Activated CD8-positive, alpha-beta T cell treated with anti-CD3 and anti-CD28 coated beads for 36 hours (primary cell): ENCODE data around the gene KCNAB1. TPM values are rescaled to one million over a fixed set of nuclear protein-coding genes. Genes with fewer than 3 reads are reported as not detected.
"Not testable (repeated sequence)": the region's sequence is repeated elsewhere in the genome, so short reads cannot be mapped to it uniquely, and the experiment has no call there.

Source experiments
- ATAC-seq: fragments of 200-7000 bp; cut with Tn5 transposase; one replicate; pipeline ENCODE4 v1.10.0; 2021; ENCODE audit warnings: mild to moderate bottlenecking, moderate library complexity
- CTCF ChIA-PET: fragments of 350-600 bp; sonication (Branson Sonifier 250); formaldehyde crosslinking; loops from one replicate; lab custom pipeline; 2021; ENCODE audit warnings: antibody characterized with exemption; lab: Charles Lee
- POLR2A ChIA-PET: fragments of 350-600 bp; sonication (Branson Sonifier 250); formaldehyde crosslinking; loops from one replicate; lab custom pipeline; 2021; ENCODE audit warnings: antibody characterized with exemption; lab: Charles Lee
- DNase-seq: peaks from one replicate; pipeline ENCODE4 v3.0.0-alpha.2; 2020
- H3K27ac Mint-ChIP-seq: one replicate; pipeline ENCODE4 v1.8.0; 2021; ENCODE audit warnings: mild to moderate bottlenecking, mixed read lengths
- H3K27me3 Mint-ChIP-seq: one replicate; pipeline ENCODE4 v1.8.0; 2021; ENCODE audit warnings: mixed read lengths
- H3K36me3 Mint-ChIP-seq: one replicate; pipeline ENCODE4 v1.8.0; 2021; ENCODE audit warnings: low read depth, mixed read lengths
- H3K4me1 Mint-ChIP-seq: one replicate; pipeline ENCODE4 v1.8.0; 2021; ENCODE audit warnings: low read depth, mixed read lengths
- H3K4me3 Mint-ChIP-seq: one replicate; pipeline ENCODE4 v1.8.0; 2021; ENCODE audit warnings: mild to moderate bottlenecking, moderate library complexity, mixed read lengths
- H3K9me3 Mint-ChIP-seq: one replicate; pipeline ENCODE4 v1.8.0; 2021; ENCODE audit warnings: mixed read lengths
- CTCF ChIP-seq: fragments of 200-600 bp; IDR thresholded peaks from one replicate; pipeline ENCODE4 v1.8.0; 2022; ENCODE audit warnings: antibody characterized with exemption, mild to moderate bottlenecking
- intact Hi-C: fragments of 100-400 bp; cut with micrococcal nuclease; formaldehyde crosslinking; loops from one replicate; pipeline ENCODE4 v1.10.0; 2022
- total RNA-seq, 2 experiments: library from RNA; stranded (reverse); gene quantifications; one replicate each; pipeline ENCODE4 v1.2.3, GENCODE V29; 2021

The KCNAB1 gene
- total RNA-seq = not detected

- ATAC-seq (no peak), DNase-seq (no peak)
- ChIA-PET POLR2A (interaction anchor here (0.7 kb wide), 1 partner anchor 315 kb away, joined by 3 read pairs; the partner anchor contains the start of gene C3orf33), CTCF (interaction anchor here (2.0 kb wide), 1 partner anchor 77 kb away, joined by 7 read pairs; no protein-coding TSS in a partner anchor)
- TF ChIP-seq CTCF = no peak
- Mint-ChIP-seq H3K36me3 (no peaks in the 10 kb centered on the region), H3K9me3 (no peaks in the 10 kb centered on the region), H3K4me3 (no peak within 1 kb of the TSS), H3K27ac (no peak within 1 kb of the TSS), H3K27me3 (peaks cover 12% of the 10 kb centered on the region), H3K4me1 (no peaks in the 10 kb centered on the region)
- intact Hi-C loops = no loop called here
Observed at GRCh38 chr3:156120528-156121251, at the start of gene KCNAB1. TSS of gene KCNAB1 (plus strand) at chr3:156120578.

GRCh38 chr3:156071031-156071430, 49.3 kb upstream of the KCNAB1 start:
- POLR2A ChIA-PET = no interaction called here
- ATAC-seq = no peak
- CTCF ChIA-PET = no interaction called here

GRCh38 chr3:156072950-156073657, 47.3 kb upstream of the KCNAB1 start:
- DNase-seq, ATAC-seq, H3K36me3 Mint-ChIP-seq, intact Hi-C loops, H3K9me3 Mint-ChIP-seq, H3K4me1 Mint-ChIP-seq, H3K4me3 Mint-ChIP-seq, H3K27ac Mint-ChIP-seq, CTCF ChIA-PET: not testable (repeated sequence)
- POLR2A ChIA-PET = interaction anchor here (0.6 kb wide), 1 partner anchor 151 kb away, joined by 3 read pairs; no protein-coding TSS in a partner anchor
- peaks cover 15% of the 10 kb centered on the region for H3K27me3 Mint-ChIP-seq

More at GRCh38 chr3:156071031-156071430, 49.3 kb upstream of the KCNAB1 start:
- Mint-ChIP-seq H3K36me3 (no peaks in the 10 kb centered on the region), H3K4me3 (no peak overlapping the region), H3K27ac (no peak overlapping the region), H3K4me1 (no peaks in the 10 kb centered on the region), H3K9me3 (no peaks in the 10 kb centered on the region), H3K27me3 (peaks cover 22% of the 10 kb centered on the region)
- intact Hi-C loops = no loop called here
- no peak for TF ChIP-seq CTCF
- no peak for DNase-seq

GRCh38 chr3:156090126-156090525, 30.3 kb upstream of the KCNAB1 start:
- POLR2A ChIA-PET = interaction anchor here (0.7 kb wide), 1 partner anchor 9 kb away, joined by 3 read pairs; no protein-coding TSS in a partner anchor
- H3K4me3 Mint-ChIP-seq = no peak overlapping the region
- no peak overlapping the region for H3K27ac Mint-ChIP-seq
- ATAC-seq (no peak), DNase-seq (no peak)
- no peak for TF ChIP-seq CTCF
- CTCF ChIA-PET = interaction anchor here (0.8 to 1.4 kb wide), 3 partner anchors 28 to 292 kb away, joined by 3 to 7 read pairs (median 3); no protein-coding TSS in a partner anchor
- H3K4me1 Mint-ChIP-seq = peaks cover 3% of the 10 kb centered on the region
- intact Hi-C loops = no loop called here
- no peaks in the 10 kb centered on the region for H3K9me3 Mint-ChIP-seq
- no peaks in the 10 kb centered on the region for H3K36me3 Mint-ChIP-seq
- peaks cover 8% of the 10 kb centered on the region for H3K27me3 Mint-ChIP-seq

- POLR2A ChIA-PET = no interaction called here
- CTCF ChIA-PET = no interaction called here
- peaks cover 3% of the 10 kb centered on the region for H3K4me1 Mint-ChIP-seq
Observed at GRCh38 chr3:156093964-156094363, 26.4 kb upstream of the KCNAB1 start.

More at GRCh38 chr3:156093964-156094363, 26.4 kb upstream of the KCNAB1 start:
- H3K9me3 Mint-ChIP-seq = no peaks in the 10 kb centered on the region
- no peak for TF ChIP-seq CTCF
- no peak overlapping the region for H3K4me3 Mint-ChIP-seq
- ATAC-seq (no peak), DNase-seq (no peak)
- intact Hi-C loops = no loop called here
- H3K36me3 Mint-ChIP-seq = no peaks in the 10 kb centered on the region
- no peak overlapping the region for H3K27ac Mint-ChIP-seq
- H3K27me3 Mint-ChIP-seq = peaks cover 16% of the 10 kb centered on the region
